ENCODE data around the gene ENPP7.

DNA sequence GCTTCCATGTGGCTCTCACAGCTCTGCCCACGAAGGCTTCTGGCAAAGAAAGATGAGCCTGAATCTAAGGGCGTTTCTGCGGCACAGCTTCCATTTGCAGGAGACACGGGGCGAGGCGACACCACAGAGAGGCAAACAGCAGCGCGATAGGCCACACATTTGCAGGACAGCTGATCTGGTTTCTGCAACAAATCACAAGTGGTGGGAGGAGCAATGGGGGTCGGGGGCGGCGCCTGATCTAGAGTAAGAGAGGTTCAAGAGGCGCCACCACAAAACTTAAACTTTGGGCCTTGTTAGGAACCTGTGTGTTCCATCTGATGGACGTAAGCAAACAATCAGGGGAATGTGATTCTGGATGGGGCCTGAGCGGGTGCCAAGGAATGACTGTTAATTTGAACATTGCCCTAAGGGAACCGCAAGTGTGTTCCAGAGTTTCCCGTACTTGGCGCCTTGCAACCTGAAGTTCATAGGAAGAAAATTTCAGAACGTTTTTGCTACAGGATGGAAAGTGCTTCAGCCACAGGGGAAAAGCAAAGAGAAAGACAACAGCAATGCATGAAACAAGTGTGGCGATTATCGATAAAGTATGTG, 18.9 kb upstream of the ENPP7 start:
- no peak for TF ChIP-seq ZNF571 (tag by site-specific recombination; IDR thresholded peaks at IDR 0.05)
- TF ChIP-seq, protein P1, sequence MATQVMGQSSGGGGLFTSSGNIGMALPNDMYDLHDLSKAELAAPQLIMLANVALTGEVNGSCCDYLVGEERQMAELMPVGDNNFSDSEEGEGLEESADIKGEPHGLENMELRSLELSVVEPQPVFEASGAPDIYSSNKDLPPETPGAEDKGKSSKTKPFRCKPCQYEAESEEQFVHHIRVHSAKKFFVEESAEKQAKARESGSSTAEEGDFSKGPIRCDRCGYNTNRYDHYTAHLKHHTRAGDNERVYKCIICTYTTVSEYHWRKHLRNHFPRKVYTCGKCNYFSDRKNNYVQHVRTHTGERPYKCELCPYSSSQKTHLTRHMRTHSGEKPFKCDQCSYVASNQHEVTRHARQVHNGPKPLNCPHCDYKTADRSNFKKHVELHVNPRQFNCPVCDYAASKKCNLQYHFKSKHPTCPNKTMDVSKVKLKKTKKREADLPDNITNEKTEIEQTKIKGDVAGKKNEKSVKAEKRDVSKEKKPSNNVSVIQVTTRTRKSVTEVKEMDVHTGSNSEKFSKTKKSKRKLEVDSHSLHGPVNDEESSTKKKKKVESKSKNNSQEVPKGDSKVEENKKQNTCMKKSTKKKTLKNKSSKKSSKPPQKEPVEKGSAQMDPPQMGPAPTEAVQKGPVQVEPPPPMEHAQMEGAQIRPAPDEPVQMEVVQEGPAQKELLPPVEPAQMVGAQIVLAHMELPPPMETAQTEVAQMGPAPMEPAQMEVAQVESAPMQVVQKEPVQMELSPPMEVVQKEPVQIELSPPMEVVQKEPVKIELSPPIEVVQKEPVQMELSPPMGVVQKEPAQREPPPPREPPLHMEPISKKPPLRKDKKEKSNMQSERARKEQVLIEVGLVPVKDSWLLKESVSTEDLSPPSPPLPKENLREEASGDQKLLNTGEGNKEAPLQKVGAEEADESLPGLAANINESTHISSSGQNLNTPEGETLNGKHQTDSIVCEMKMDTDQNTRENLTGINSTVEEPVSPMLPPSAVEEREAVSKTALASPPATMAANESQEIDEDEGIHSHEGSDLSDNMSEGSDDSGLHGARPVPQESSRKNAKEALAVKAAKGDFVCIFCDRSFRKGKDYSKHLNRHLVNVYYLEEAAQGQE (tag by site-specific recombination; IDR thresholded peaks at IDR 0.05), result no peak
- no peak for TF ChIP-seq ZNF501 (tag by site-specific recombination; IDR thresholded peaks at IDR 0.05)
- no peak for TF ChIP-seq ZNF155 (tag by site-specific recombination; IDR thresholded peaks at IDR 0.05)

Measured in HEK293 (cell line).